GM20431 (cell line): Measurements from ENCODE around the gene HELB.
"Not testable (repeated sequence)": the region's sequence is repeated elsewhere in the genome, so short reads cannot be mapped to it uniquely, and the experiment has no call there.

Experiments
- in situ Hi-C: fragments of 300-500 bp; cut with MseI, MboI; formaldehyde crosslinking; loops from one replicate; pipeline ENCODE4 v1.15.0; 2020; ENCODE audit warnings: low sequenced_read_pairs; ENCODE audit not compliant: unreplicated experiment

HELB gene

GRCh38 chr12:66297923-66298322 is 4.4 kb upstream of the HELB start:
- in situ Hi-C loops: no loop called here

GRCh38 chr12:66302827-66303169 is 505 bp downstream of the HELB start:
- in situ Hi-C loops: no loop called here

- in situ Hi-C loops: not testable (repeated sequence)
Observed at GRCh38 chr12:66303316-66303804, 1.1 kb downstream of the HELB start.

GRCh38 chr12:66304296-66304900 is 2.1 kb downstream of the HELB start:
- in situ Hi-C loops: no loop called here

- in situ Hi-C loops: no loop called here
Observed at GRCh38 chr12:66309606-66310005, 7.3 kb downstream of the HELB start.

- in situ Hi-C loops: no loop called here
Observed at GRCh38 chr12:66312189-66312588, 9.9 kb downstream of the HELB start.

GRCh38 chr12:66314278-66314677 is 12.0 kb downstream of the HELB start:
- in situ Hi-C loops: no loop called here

GRCh38 chr12:66319266-66319954 is 17.1 kb downstream of the HELB start:
- in situ Hi-C loops: no loop called here

GRCh38 chr12:66320996-66321395 is 18.7 kb downstream of the HELB start:
- in situ Hi-C loops: no loop called here

- in situ Hi-C loops: no loop called here
Observed at GRCh38 chr12:66321435-66321834, 19.1 kb downstream of the HELB start.

GRCh38 chr12:66323017-66323416 is 20.7 kb downstream of the HELB start:
- in situ Hi-C loops: no loop called here

- in situ Hi-C loops: no loop called here
Observed at GRCh38 chr12:66329941-66330340, 27.6 kb downstream of the HELB start.

- in situ Hi-C loops: no loop called here
Observed at GRCh38 chr12:66331016-66331415, 28.7 kb downstream of the HELB start.

- in situ Hi-C loops: no loop called here
Observed at GRCh38 chr12:66331814-66332213, 29.5 kb downstream of the HELB start.

GRCh38 chr12:66335746-66336145 is 33.5 kb downstream of the HELB start:
- in situ Hi-C loops: no loop called here

- in situ Hi-C loops: no loop called here
Observed at GRCh38 chr12:66337381-66338010, 35.2 kb downstream of the HELB start.

- in situ Hi-C loops: no loop called here
Observed at GRCh38 chr12:66340131-66340530, 37.8 kb downstream of the HELB start.

GRCh38 chr12:66341126-66341525 is 38.8 kb downstream of the HELB start:
- in situ Hi-C loops: no loop called here

- in situ Hi-C loops: no loop called here
Observed at GRCh38 chr12:66345212-66345611, 42.9 kb downstream of the HELB start.

GRCh38 chr12:66345956-66346355 is 43.7 kb downstream of the HELB start:
- in situ Hi-C loops: no loop called here

GRCh38 chr12:66351301-66351700 is 49.0 kb downstream of the HELB start:
- in situ Hi-C loops: no loop called here
